Keratinocyte (primary cell): ENCODE results near the gene CYBB.

Source experiments
- CTCF ChIP-seq, 3 experiments: IDR thresholded peaks in 1 of 3; conservative IDR thresholded peaks in 1 of 3; optimal IDR thresholded peaks in 1 of 3; 2 replicates in 2 of 3; 3 replicates in 1 of 3; pipeline versions ENCODE3 to v1.5.1; 2011; ENCODE audit warnings: low read length in 3 of 3, mild to moderate bottlenecking in 3 of 3, moderate library complexity in 2 of 3, control low read depth in 1 of 3, inconsistent platforms in 1 of 3; ENCODE audit not compliant: insufficient read depth in 2 of 3; ENCODE audit errors: extremely low read depth in 1 of 3
- EZH2 ChIP-seq: IDR thresholded peaks from one replicate; pipeline ENCODE4 v1.6.1; 2012; ENCODE audit warnings: inconsistent platforms, mild to moderate bottlenecking, low read length, moderate library complexity

GRCh38 chrX:37817176-37817575 lies 37.3 kb downstream of the CYBB start:
- no peak for TF ChIP-seq CTCF (optimal IDR thresholded peaks at IDR 0.05 in 1 of 3, IDR thresholded peaks at IDR 0.05 in 1 of 3, conservative IDR thresholded peaks at IDR 0.05 in 1 of 3; ENCODE audit: extremely low read depth in 1 of 3, insufficient read depth in 2 of 3, low read length in 3 of 3)
- TF ChIP-seq EZH2 = no peak
